ENCODE results near the gene ZDHHC7. TPM values are rescaled to one million over a fixed set of nuclear protein-coding genes. Genes with fewer than 3 reads are reported as not detected.

ZDHHC7 gene
- total and polyA plus RNA-seq, 2 of the 8 experiments (the other 6 are each of a cell fraction or from before 2014, with no cell fraction given): 40.5 to 56.3 TPM

DNA sequence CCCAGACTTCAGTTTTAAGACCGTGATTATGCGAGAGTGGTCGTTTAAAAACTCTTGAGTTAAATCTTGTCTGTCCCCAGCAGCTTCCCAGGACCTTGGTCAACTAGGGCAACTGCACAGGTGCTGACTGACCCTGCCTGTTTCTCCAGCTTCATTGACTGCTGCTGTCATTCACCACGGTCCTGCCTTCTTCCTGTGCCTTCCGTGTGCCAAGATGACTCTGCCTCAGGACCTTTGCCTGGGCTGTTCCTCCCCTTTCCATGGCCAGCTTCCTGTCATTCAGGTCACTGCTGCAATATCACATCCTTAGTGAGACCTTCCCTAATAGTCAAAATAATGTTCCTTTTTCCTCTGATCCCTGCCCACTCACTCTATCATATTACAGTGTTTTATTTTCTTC lies 20.1 kb upstream of the ZDHHC7 start:
- H2BK15ac ChIP-seq (ENCODE audit: low read length): no peak overlapping the region
- ChIA-PET CTCF (ENCODE audit: partially characterized antibody) (interaction anchor here (1.0 to 1.7 kb wide), 5 partner anchors 20 to 83 kb away, joined by 3 to 5 read pairs (median 3); no protein-coding TSS in a partner anchor), POLR2A (ENCODE audit: partially characterized antibody) (no interaction called here)
- no peak overlapping the region for H3K14ac ChIP-seq (ENCODE audit: insufficient read length)
- 82% methylated on average over 5 of the region's 5 CpGs; no CpG with 5 or more reads in 1 of the 2 experiments for WGBS, 2 experiments (ENCODE audit: extremely low coverage in 1 of 2, insufficient coverage in 1 of 2, insufficient read length in 1 of 2, insufficient replicate concordance in 2 of 2, low coverage in 1 of 2, low lambda C conversion rate in 2 of 2, missing lambda C conversion rate in 1 of 2)
- no peak overlapping the region for H3K23ac ChIP-seq (ENCODE audit: insufficient read length)
- no peak overlapping the region for H3K4me3 ChIP-seq (ENCODE audit: extremely low read depth in 1 of 4, insufficient read depth in 2 of 4, low read depth in 3 of 4, low read length in 4 of 4)
- peaks cover 5% of the 10 kb centered on the region for H3K23me2 ChIP-seq (ENCODE audit: low read depth, low read length)
- H3K4me1 ChIP-seq (replicated peaks in 1 of 4; ENCODE audit: control insufficient read depth in 3 of 4, insufficient read depth in 4 of 4, low read length in 3 of 4): peaks cover 3 to 7% (median 4%) of the 10 kb centered on the region in 4 experiments; a peak in 5 of 7 replicates
- no peaks in the 10 kb centered on the region for H3K79me2 ChIP-seq (ENCODE audit: control insufficient read depth in 1 of 2, insufficient read depth in 2 of 2, low read length in 2 of 2)
- H3K36me3 ChIP-seq (ENCODE audit: control insufficient read depth in 2 of 4, insufficient read depth in 4 of 4, low read length in 3 of 4): no peaks in the 10 kb centered on the region
- FAIRE-seq (no peak), DNase-seq (ENCODE audit: low read depth in 1 of 2, low spot score in 2 of 2) (no peak)
- no peak overlapping the region for H3K9ac ChIP-seq (replicated peaks in 1 of 4; ENCODE audit: extremely low read depth in 1 of 4, low read depth in 3 of 4, low read length in 3 of 4)
- TF ChIP-seq SP4 (IDR thresholded peaks at IDR 0.05; ENCODE audit: low read length): no peak
- no peak for TF ChIP-seq CHD2 (IDR thresholded peaks at IDR 0.05; ENCODE audit: low read length)
- H3K4me2 ChIP-seq (ENCODE audit: insufficient read depth in 1 of 2, low read depth in 2 of 2, low read length in 2 of 2): no peak overlapping the region
- H4K8ac ChIP-seq (ENCODE audit: extremely low read depth, insufficient read depth, low read length): no peak overlapping the region; the same call in 1 of the 2 replicates
- peaks cover 0 to 3% of the 10 kb centered on the region in 2 experiments for H4K20me1 ChIP-seq (replicated peaks in 1 of 2; ENCODE audit: control insufficient read depth in 1 of 2, insufficient read depth in 2 of 2, low read length in 2 of 2)
- no peak overlapping the region for H3K56ac ChIP-seq (replicated peaks; ENCODE audit: insufficient read length, low read depth, low read length)
- no peak overlapping the region for H3K18ac ChIP-seq (ENCODE audit: extremely low read depth, low read length)
- H2BK20ac ChIP-seq (ENCODE audit: low read length): no peak overlapping the region
- no peak overlapping the region for H2AFZ ChIP-seq (ENCODE audit: low read length)
- peaks cover 0 to 14% (median 7%) of the 10 kb centered on the region in 4 experiments; a peak in 4 of 7 replicates for H3K27me3 ChIP-seq (replicated peaks in 1 of 4; ENCODE audit: control insufficient read depth in 3 of 4, extremely low read depth in 1 of 4, insufficient read depth in 3 of 4, low read length in 3 of 4)
- H4K91ac ChIP-seq (replicated peaks; ENCODE audit: insufficient read length, low read length): no peak overlapping the region
- H2AK5ac ChIP-seq (ENCODE audit: low read depth, low read length): no peak overlapping the region
- H3K79me1 ChIP-seq (ENCODE audit: low read depth, low read length): no peaks in the 10 kb centered on the region; the same call in 1 of the 2 replicates
- no peak overlapping the region for H2BK120ac ChIP-seq (replicated peaks; ENCODE audit: low read depth, low read length)
- no peak overlapping the region for H2BK5ac ChIP-seq (ENCODE audit: low read depth, low read length)
- H3K9me3 ChIP-seq (ENCODE audit: insufficient read depth in 2 of 2, low read depth in 1 of 2, low read length in 1 of 2): no peaks in the 10 kb centered on the region
- no peak overlapping the region for H4K5ac ChIP-seq (ENCODE audit: insufficient read length, low read depth, low read length)
- peak overlapping the region; percentile 65 for H3K4ac ChIP-seq (replicated peaks; ENCODE audit: insufficient read length, low read depth, low read length)
- peak overlapping the region; percentile 71; the same call in 1 of the 2 replicates for H2BK12ac ChIP-seq (ENCODE audit: low read depth, low read length)
- no peak overlapping the region for H3K27ac ChIP-seq (ENCODE audit: low read depth, low read length)

Data from H1 (cell line).